Muscle of leg (tissue), 11 donors: ENCODE data around the gene CHST15. TPM values are rescaled to one million over a fixed set of nuclear protein-coding genes. Genes with fewer than 3 reads are reported as not detected.
A peak's percentile ranks its signal among the peaks of the same experiment; 100 is the strongest.

ENCODE experiments used
- DNase-seq: peaks from one replicate; pipeline ENCODE4 v3.0.0; 2013
- H3K27ac ChIP-seq: one replicate; pipeline ENCODE4 v1.5.1; 2013; ENCODE audit warnings: mild to moderate bottlenecking, low read length, control low read depth
- H3K27me3 ChIP-seq: one replicate; pipeline ENCODE4 v1.6.1; 2013; ENCODE audit warnings: low read length; ENCODE audit not compliant: control insufficient read depth, insufficient read depth
- H3K36me3 ChIP-seq: one replicate; pipeline ENCODE4 v1.6.1; 2013; ENCODE audit warnings: low read length; ENCODE audit not compliant: control insufficient read depth, insufficient read depth
- H3K4me1 ChIP-seq: one replicate; pipeline ENCODE4 v1.6.1; 2013; ENCODE audit warnings: low read length; ENCODE audit not compliant: control insufficient read depth, insufficient read depth
- H3K4me3 ChIP-seq: one replicate; pipeline ENCODE4 v1.5.1; 2013; ENCODE audit warnings: low read length, control low read depth
- H3K9me3 ChIP-seq: replicated peaks from 2 replicates; pipeline ENCODE4 v1.6.1; 2013; ENCODE audit warnings: low read depth, low read length; ENCODE audit not compliant: control insufficient read depth
- WGBS: methylation state at CpG from one replicate; pipeline ENCODE4 v1.1.5; 2013; ENCODE audit warnings: missing lambda C conversion rate; ENCODE audit not compliant: insufficient coverage; 5-methylcytosine and 5-hydroxymethylcytosine counted together
- polyA plus RNA-seq, 8 donors: library from polyadenylated mRNA; unstranded; fragments of 120-200 nt; gene quantifications; one replicate each; pipeline versions ENCODE4 v1.2.1 to v1.2.3, GENCODE V29; 2013; ENCODE audit warnings: inconsistent platforms in 1 of 8, low replicate concordance in 1 of 8; ENCODE audit not compliant: insufficient read length in 8 of 8, insufficient read depth in 1 of 8
- total RNA-seq: library from RNA; stranded (reverse); fragments of 120-200 nt; gene quantifications from one replicate; pipeline ENCODE4 v1.2.4, GENCODE V29; 2013

Gene CHST15
- total and polyA plus RNA-seq, 9 donors, result 10.6 to 19.7 (median 16.3) TPM

- Histone ChIP-seq H3K27me3 (peaks cover 5% of the 10 kb centered on the region), H3K27ac (no peak overlapping the region), H3K36me3 (peaks cover 4% of the 10 kb centered on the region), H3K4me3 (no peak overlapping the region), H3K9me3 (no peaks in the 10 kb centered on the region), H3K4me1 (peaks cover 7% of the 10 kb centered on the region)
- DNase-seq, result no peak
- WGBS, result 95% methylated on average over 2 of the region's 6 CpGs
Observed at GRCh38 chr10:124047427-124048152, 45.8 kb downstream of the CHST15 start.

- WGBS, result 86% methylated on average over 14 of the region's 18 CpGs
- H3K4me3 ChIP-seq, result no peak overlapping the region
- DNase-seq, result no peak
- H3K27me3 ChIP-seq, result peaks cover 5% of the 10 kb centered on the region
- peaks cover 7% of the 10 kb centered on the region for H3K4me1 ChIP-seq
- peaks cover 4% of the 10 kb centered on the region for H3K36me3 ChIP-seq
- H3K9me3 ChIP-seq, result no peaks in the 10 kb centered on the region
- no peak overlapping the region for H3K27ac ChIP-seq
Observed at GRCh38 chr10:124045801-124046355, 47.5 kb downstream of the CHST15 start.

- 53% methylated on average over 4 of the region's 6 CpGs for WGBS
- Histone ChIP-seq H3K4me1 (peaks cover 7% of the 10 kb centered on the region), H3K36me3 (peaks cover 4% of the 10 kb centered on the region), H3K27ac (no peak overlapping the region), H3K9me3 (no peaks in the 10 kb centered on the region), H3K27me3 (peaks cover 5% of the 10 kb centered on the region), H3K4me3 (no peak overlapping the region)
- DNase-seq, result peak; percentile 42
Observed at GRCh38 chr10:124045276-124045675, 48.1 kb downstream of the CHST15 start.

GRCh38 chr10:124044143-124044862, 49.1 kb downstream of the CHST15 start:
- peaks cover 9% of the 10 kb centered on the region for H3K4me1 ChIP-seq
- no peak overlapping the region for H3K4me3 ChIP-seq
- 93% methylated on average over 38 of the region's 40 CpGs for WGBS
- no peak for DNase-seq
- no peaks in the 10 kb centered on the region for H3K9me3 ChIP-seq
- H3K36me3 ChIP-seq, result peaks cover 4% of the 10 kb centered on the region
- H3K27me3 ChIP-seq, result peaks cover 5% of the 10 kb centered on the region
- no peak overlapping the region for H3K27ac ChIP-seq

- H3K4me3 ChIP-seq, result no peak overlapping the region
- H3K4me1 ChIP-seq, result peaks cover 9% of the 10 kb centered on the region
- H3K9me3 ChIP-seq, result no peaks in the 10 kb centered on the region
- no peaks in the 10 kb centered on the region for H3K36me3 ChIP-seq
- 57% methylated on average over 10 of the region's 12 CpGs for WGBS
- peaks cover 5% of the 10 kb centered on the region for H3K27me3 ChIP-seq
- DNase-seq, result peak; percentile 56
- no peak overlapping the region for H3K27ac ChIP-seq
Observed at GRCh38 chr10:124043310-124044142, 49.9 kb downstream of the CHST15 start.

GRCh38 chr10:124042656-124043309, 50.6 kb downstream of the CHST15 start:
- Histone ChIP-seq H3K4me1 (peaks cover 6% of the 10 kb centered on the region), H3K27me3 (peaks cover 2% of the 10 kb centered on the region), H3K4me3 (no peak overlapping the region), H3K27ac (no peak overlapping the region), H3K9me3 (no peaks in the 10 kb centered on the region), H3K36me3 (no peaks in the 10 kb centered on the region)
- DNase-seq, result no peak
- WGBS, result 45% methylated on average over 4 of the region's 8 CpGs

- Histone ChIP-seq H3K4me3 (no peak overlapping the region), H3K27me3 (peaks cover 4% of the 10 kb centered on the region), H3K4me1 (peaks cover 9% of the 10 kb centered on the region), H3K36me3 (peaks cover under 1% of the 10 kb centered on the region), H3K27ac (no peak overlapping the region), H3K9me3 (no peaks in the 10 kb centered on the region)
- WGBS, result 89% methylated on average over 9 of the region's 11 CpGs
- no peak for DNase-seq
Observed at GRCh38 chr10:124041675-124042445, 51.5 kb downstream of the CHST15 start.

- Histone ChIP-seq H3K27ac (no peak overlapping the region), H3K4me3 (no peak overlapping the region), H3K9me3 (no peaks in the 10 kb centered on the region), H3K4me1 (peaks cover 16% of the 10 kb centered on the region), H3K27me3 (peaks cover 2% of the 10 kb centered on the region), H3K36me3 (peaks cover 12% of the 10 kb centered on the region)
- WGBS, result 82% methylated on average over 4 of the region's 7 CpGs
- DNase-seq, result no peak
Observed at GRCh38 chr10:124040451-124041188, 52.8 kb downstream of the CHST15 start.
